22Rv1 (cell line): ENCODE results near the gene CELSR3.

Source experiments
- CTCF ChIP-seq: fragments of 450-650 bp; IDR thresholded peaks from 2 replicates; pipeline ENCODE4 v1.5.1; 2017; ENCODE audit warnings: mild to moderate bottlenecking
- ZFX ChIP-seq: fragments of 450-650 bp; IDR thresholded peaks from 2 replicates; pipeline ENCODE4 v1.6.1; 2017; ENCODE audit warnings: antibody characterized with exemption, borderline replicate concordance

GRCh38 chr3:48678056-48678455 is 15.4 kb upstream of the CELSR3 start:
- no peak for TF ChIP-seq CTCF
- no peak for TF ChIP-seq ZFX
